Right atrium auricular region (tissue), 2 donors: ENCODE data around the gene PCGF1. TPM values are rescaled to one million over a fixed set of nuclear protein-coding genes. Genes with fewer than 3 reads are reported as not detected.

Source experiments
- DNase-seq: peaks from one replicate; pipeline ENCODE4 v3.0.0-alpha.2; 2019; ENCODE audit warnings: low spot score
- H3K27ac ChIP-seq, 2 donors: fragments of 200-600 bp; sonication (generic); 1 replicate in 1 of 2; 2 replicates in 1 of 2; pipeline ENCODE4 v1.5.1; 2016 to 2019
- H3K27me3 ChIP-seq, 2 donors: fragments of 200-600 bp; sonication (generic); one replicate each; pipeline versions ENCODE4 v1.5.1 to v1.6.0; 2017 to 2019
- H3K36me3 ChIP-seq: fragments of 200-600 bp; sonication (generic); one replicate; pipeline ENCODE4 v1.5.1; 2016
- H3K4me1 ChIP-seq, 2 donors: fragments of 200-600 bp; sonication (generic); one replicate each; pipeline versions ENCODE4 v1.5.1 to v1.6.0; 2017 to 2019
- H3K4me3 ChIP-seq, 2 donors: fragments of 200-600 bp; sonication (generic); 1 replicate in 1 of 2; 2 replicates in 1 of 2; pipeline ENCODE4 v1.5.1; 2017 to 2019; ENCODE audit warnings: mild to moderate bottlenecking in 1 of 2, moderate library complexity in 1 of 2
- H3K9me3 ChIP-seq, 2 donors: fragments of 200-600 bp; sonication (generic); one replicate each; pipeline ENCODE4 v1.5.1; 2019
- CTCF ChIP-seq, 2 donors: fragments of 200-600 bp; sonication (generic); IDR thresholded peaks; one replicate each; pipeline ENCODE4 v1.5.1; 2019; ENCODE audit warnings: antibody characterized with exemption in 2 of 2
- total RNA-seq, 2 donors: library from RNA; depleted of rRNA; stranded (reverse); fragments of >200 nt; gene quantifications; one replicate each; pipeline ENCODE4 v1.1.0, GENCODE V29; 2016

The PCGF1 gene
- total RNA-seq, 2 donors from 2014 or later = 15.2 to 19.0 TPM

GRCh38 chr2:74512744-74513604 lies 5.5 kb upstream of the PCGF1 start:
- no peaks in the 10 kb centered on the region for H3K9me3 ChIP-seq
- peaks cover 0 to 37% of the 10 kb centered on the region in 2 donors for H3K4me1 ChIP-seq
- no peaks in the 10 kb centered on the region for H3K36me3 ChIP-seq
- no peak for TF ChIP-seq CTCF (IDR thresholded peaks at IDR 0.05)
- H3K4me3 ChIP-seq = no peak overlapping the region
- DNase-seq = no peak
- H3K27ac ChIP-seq = no peak overlapping the region
- peaks cover 38 to 61% of the 10 kb centered on the region in 2 donors for H3K27me3 ChIP-seq

- no peak for DNase-seq
- no peaks in the 10 kb centered on the region for H3K9me3 ChIP-seq
- H3K36me3 ChIP-seq = no peaks in the 10 kb centered on the region
- H3K4me1 ChIP-seq = peaks cover 0 to 45% of the 10 kb centered on the region in 2 donors
- TF ChIP-seq CTCF (IDR thresholded peaks at IDR 0.05) = no peak
- no peak overlapping the region for H3K4me3 ChIP-seq
- H3K27ac ChIP-seq = no peak overlapping the region
- H3K27me3 ChIP-seq = peaks cover 30 to 45% of the 10 kb centered on the region in 2 donors
Measured at GRCh38 chr2:74511104-74511989, 3.9 kb upstream of the PCGF1 start.

GRCh38 chr2:74510272-74510671 lies 2.8 kb upstream of the PCGF1 start:
- Histone ChIP-seq H3K4me3 (no peak overlapping the region), H3K36me3 (peaks cover 7% of the 10 kb centered on the region), H3K9me3 (no peaks in the 10 kb centered on the region), H3K4me1 (peaks cover 0 to 45% of the 10 kb centered on the region in 2 donors), H3K27me3 (peaks cover 26 to 34% of the 10 kb centered on the region in 2 donors), H3K27ac (no peak overlapping the region)
- no peak for TF ChIP-seq CTCF (IDR thresholded peaks at IDR 0.05)
- DNase-seq = no peak

- DNase-seq = no peak
- Histone ChIP-seq H3K36me3 (peaks cover 14% of the 10 kb centered on the region), H3K9me3 (no peaks in the 10 kb centered on the region), H3K4me1 (peaks cover 0 to 49% of the 10 kb centered on the region in 2 donors), H3K4me3 (peak overlapping the region; percentile 78 to 92), H3K27me3 (peaks cover 8 to 12% of the 10 kb centered on the region in 2 donors), H3K27ac (peak overlapping the region; percentile 97 to 99)
- TF ChIP-seq CTCF (IDR thresholded peaks at IDR 0.05) = no peak
Measured at GRCh38 chr2:74507926-74508520, 528 bp upstream of the PCGF1 start.

- no peaks in the 10 kb centered on the region for H3K27me3 ChIP-seq
- peaks cover 14% of the 10 kb centered on the region for H3K36me3 ChIP-seq
- TF ChIP-seq CTCF (IDR thresholded peaks at IDR 0.05) = no peak
- DNase-seq = no peak
- H3K9me3 ChIP-seq = no peaks in the 10 kb centered on the region
- H3K27ac ChIP-seq = no peak overlapping the region
- peaks cover 0 to 62% of the 10 kb centered on the region in 2 donors for H3K4me1 ChIP-seq
- H3K4me3 ChIP-seq = no peak overlapping the region
Measured at GRCh38 chr2:74505448-74506246, 1.8 kb downstream of the PCGF1 start.
